HG03469 (cell line): ENCODE data around the gene GLDN.

Experiments used
- ATAC-seq: cut with Tn5 transposase; IDR thresholded peaks from one replicate; pipeline ENCODE4 v1.9.1; 2021; ENCODE audit warnings: mild to moderate bottlenecking, moderate library complexity, moderate number of reproducible peaks; ENCODE audit not compliant: unreplicated experiment

GLDN gene

DNA sequence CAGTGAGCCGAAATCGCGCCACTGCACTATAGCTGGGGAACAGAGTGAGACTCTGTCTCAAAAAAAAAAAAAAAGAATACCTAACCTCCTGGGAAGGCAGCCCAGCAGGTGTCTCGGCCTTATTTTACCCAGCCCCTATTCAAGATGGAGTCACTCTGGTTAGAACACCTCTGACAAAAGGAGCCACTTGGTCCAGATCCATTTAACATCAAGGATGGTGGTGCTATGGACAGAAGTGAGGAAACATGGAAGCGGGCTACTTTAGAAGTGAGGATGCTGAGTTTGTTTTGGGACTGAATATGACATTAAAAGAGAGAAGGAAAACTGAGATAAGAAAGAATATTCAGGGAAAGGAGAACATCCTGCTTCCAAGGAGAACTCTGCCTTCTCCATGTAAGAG, 14.7 kb downstream of the GLDN start:
- no peak for ATAC-seq

DNA sequence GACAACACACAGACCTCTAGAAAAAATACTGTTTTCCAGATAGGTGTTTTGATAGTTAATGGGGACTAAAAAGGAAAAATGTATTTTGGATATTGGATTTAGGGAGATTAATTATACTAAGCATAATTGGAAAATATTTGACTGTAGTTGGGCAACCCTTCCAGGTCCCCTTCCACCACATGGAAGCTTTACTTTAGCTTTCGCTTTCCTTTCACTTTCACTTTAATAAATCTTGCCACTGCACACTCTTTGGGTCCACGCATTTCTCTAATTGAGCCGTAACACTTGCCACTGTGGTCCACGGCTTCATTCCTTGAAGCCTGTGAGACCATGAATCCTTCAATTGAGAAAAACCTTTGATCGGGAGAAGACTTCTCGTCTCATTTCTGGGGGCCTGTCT, 15.5 kb downstream of the GLDN start:
- ATAC-seq = no peak

- no peak for ATAC-seq
These were observed 18.5 kb downstream of the GLDN start for GRCh38 chr15:51359981-51360380.

DNA sequence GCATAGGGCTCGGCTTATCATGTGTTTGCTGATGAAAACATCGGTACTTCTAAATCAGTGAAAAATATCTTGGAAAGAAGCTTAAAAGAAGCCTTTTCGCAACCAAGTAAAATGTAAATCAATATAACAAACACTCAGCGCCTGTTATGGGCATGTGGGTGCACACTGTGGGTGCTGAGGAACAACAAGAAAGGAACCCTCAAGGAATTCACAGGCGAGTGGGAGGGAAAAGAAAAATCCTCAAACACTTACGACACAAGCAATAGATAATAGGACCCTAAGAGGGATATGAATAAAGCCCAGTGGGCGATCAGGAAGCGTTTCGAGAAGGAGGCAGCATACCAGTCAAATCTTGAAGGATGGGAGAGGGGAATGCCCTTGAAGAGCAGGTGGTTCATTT, 21.9 kb downstream of the GLDN start:
- ATAC-seq = no peak

DNA sequence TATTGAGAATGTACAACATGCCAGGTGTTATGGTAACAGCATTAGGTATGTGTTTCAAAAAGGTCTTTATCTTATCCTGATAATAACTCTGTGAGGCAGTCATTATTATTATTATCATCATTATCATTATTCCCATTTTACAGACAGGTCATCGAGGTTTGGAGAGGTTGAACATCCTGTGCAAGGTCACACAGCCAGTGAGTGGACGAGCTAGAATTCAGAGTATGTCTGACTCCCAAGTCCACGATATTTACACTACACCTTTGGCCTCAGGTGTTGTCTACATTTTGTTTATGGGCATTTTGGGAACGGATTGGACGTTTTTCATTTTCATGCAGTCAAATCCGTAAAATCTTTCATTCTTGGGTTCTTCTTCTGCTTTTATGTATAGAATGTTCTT, 24.0 kb downstream of the GLDN start:
- ATAC-seq = no peak

DNA sequence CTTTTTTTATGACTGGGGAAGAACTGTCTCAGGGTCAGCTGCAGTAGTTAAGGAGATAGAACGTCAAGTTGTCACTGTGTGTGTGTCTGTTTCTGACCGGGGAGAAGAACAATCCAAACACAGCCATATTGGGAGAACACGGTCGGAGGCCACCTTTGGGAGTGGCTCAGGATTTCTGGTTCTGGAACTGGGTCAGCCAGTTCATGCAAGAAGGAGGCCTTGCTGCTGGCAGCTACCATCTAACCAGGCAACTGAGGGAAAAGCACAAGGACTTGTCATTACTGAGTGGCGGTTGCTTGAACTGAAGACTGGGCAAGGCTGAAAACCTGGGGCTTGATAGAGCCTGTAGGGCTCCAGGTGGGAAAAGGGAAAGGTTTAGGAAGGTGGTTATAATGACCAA, 24.6 kb downstream of the GLDN start:
- no peak for ATAC-seq

DNA sequence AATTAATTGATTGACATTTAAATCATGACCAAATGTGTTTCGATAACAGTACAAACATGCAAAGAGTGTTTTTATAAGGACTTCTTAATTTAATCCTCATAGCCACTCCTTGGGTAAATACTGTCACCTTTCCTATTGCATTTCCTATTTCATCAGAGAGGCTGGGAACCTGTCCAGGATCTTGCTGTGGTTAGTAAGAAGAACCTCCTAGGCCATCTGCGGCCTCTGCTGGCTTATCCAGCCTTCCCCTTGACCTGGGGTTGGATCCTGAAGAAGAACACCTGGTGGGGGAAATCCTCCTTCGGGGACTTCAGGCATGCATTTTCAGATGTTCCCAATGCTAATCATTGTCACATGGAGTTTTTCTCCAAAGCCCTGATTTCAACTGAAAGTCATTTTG, 25.5 kb downstream of the GLDN start:
- ATAC-seq = no peak

DNA sequence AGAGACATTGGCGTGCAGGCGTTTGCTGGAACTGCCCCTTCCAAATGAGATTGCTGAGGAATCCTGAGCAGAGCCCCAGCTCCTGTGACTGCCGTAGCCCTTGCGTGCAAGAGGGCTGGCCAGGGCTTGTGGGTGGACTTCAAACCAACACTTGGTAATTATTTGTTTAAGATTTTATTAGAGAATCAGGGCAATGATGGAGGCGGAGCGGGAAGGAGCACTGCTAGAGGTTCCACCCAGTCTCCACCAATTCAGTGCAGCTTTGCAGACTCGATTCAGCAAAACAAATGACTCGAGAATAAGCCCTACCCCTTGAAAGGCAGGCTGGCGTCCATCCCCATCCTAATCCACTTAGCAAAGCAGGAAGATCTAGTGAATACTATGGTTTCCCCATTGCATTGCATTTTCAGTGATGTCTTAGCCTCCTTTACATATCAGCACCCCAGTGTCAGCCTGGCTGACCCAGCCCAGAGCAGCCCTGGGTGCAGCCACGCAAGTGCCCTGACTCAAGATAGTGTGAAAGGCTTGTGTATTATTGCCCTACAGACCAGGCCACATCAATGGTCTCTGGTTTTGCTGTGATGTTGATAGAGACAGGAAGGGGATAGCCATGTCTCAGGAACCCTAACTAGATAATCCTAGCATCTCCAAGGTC, 26.0 kb downstream of the GLDN start:
- no peak for ATAC-seq

GRCh38 chr15:51368307-51368706, 26.9 kb downstream of the GLDN start:
- ATAC-seq = no peak

- no peak for ATAC-seq
These were observed 27.4 kb downstream of the GLDN start for GRCh38 chr15:51368751-51369450.

DNA sequence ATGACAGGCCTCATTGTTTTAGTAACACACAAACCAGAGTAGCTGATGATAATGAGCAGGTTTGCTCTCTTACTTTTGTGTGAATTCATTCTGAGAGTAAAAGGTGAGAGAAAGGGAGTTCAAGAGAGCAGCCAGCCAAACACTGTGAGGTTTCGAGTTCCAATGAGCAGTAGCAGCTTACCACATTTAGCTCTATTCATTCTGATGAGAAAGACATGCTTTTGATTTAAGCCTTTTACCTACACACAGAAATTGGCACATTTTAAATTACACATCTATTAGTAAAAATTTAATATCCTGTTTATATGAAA, 28.0 kb downstream of the GLDN start:
- no peak for ATAC-seq

GRCh38 chr15:51371266-51371665, 29.8 kb downstream of the GLDN start:
- no peak for ATAC-seq

- no peak for ATAC-seq
These were observed 32.7 kb downstream of the GLDN start for GRCh38 chr15:51374131-51374530.

- ATAC-seq = no peak
These were observed 34.6 kb downstream of the GLDN start for GRCh38 chr15:51375966-51376640.

- no peak for ATAC-seq
These were observed 35.8 kb downstream of the GLDN start for GRCh38 chr15:51377038-51377786.

DNA sequence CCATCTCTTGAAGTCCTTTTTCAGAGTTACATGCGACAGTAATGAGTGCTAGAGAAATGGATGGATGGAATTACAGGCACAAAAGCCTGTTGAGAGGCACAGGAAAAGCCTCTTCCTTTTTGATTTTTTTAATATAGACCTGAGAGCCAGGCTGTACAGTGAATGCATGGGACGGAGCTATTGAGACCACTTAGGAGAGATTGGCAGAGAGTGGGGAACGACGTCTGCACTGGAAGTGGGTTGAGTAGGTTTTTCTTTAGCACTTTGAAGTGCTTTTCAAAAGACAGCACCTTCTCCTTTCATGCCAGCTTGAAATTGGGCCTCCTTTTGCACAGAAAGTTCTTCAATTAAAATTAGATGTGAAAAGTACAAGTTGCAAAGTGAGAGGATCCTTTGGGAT, 37.0 kb downstream of the GLDN start:
- no peak for ATAC-seq

GRCh38 chr15:51379390-51379789, 37.9 kb downstream of the GLDN start:
- no peak for ATAC-seq

GRCh38 chr15:51380999-51381806, 39.7 kb downstream of the GLDN start:
- no peak for ATAC-seq

DNA sequence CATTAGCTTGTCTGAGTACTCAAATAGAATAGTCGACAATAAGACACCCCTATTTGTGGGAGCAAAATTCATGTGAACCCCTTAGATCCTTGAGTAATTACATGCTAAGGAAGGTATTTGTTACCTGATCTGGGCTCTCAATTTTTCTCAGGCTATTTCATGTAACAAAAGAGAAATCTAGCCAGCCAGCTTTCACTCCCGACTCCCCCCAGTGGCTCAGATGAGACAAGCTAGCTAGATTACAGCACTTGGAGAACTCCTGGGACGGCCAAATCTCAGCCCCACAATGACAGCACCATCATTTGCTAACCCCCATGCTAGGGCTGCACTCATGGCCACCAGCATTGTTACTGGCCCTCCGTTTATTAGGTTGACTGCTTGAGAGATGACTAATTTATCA, 41.3 kb downstream of the GLDN start:
- no peak for ATAC-seq

GRCh38 chr15:51386029-51386428, 44.6 kb downstream of the GLDN start:
- ATAC-seq = no peak

DNA sequence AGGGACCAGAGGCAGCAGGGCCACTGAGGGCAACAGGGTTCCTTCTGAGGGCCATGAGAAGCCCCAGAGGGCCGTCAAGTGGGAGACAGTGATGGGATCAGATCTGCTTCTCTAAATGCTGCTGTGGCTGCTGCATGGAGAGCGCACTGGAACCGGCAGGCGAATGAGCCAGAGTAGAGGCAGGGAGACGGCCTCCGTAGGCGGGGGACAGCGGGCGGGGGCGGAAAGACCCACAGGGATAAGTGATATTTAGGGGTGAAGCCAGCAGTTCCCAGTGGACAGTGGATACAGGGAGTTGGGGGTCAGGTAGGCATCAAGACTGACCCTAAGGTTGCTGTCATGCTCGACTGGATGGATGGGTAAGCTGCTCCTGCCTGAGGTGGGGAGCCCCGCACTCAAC, 45.0 kb downstream of the GLDN start:
- ATAC-seq = no peak
